Panc1 (cell line): ENCODE data around the gene MACO1. TPM values are rescaled to one million over a fixed set of nuclear protein-coding genes. Genes with fewer than 3 reads are reported as not detected.

Experiments
- ATAC-seq: fragments of 200-7000 bp; cut with Tn5 transposase; 2 replicates; pipeline ENCODE4 v1.9.1; 2020; ENCODE audit warnings: mild to moderate bottlenecking, moderate library complexity
- BruUV-seq: library from RNA; stranded (reverse); fragments of 400-500 nt; replicated peaks from 2 replicates; lab custom pipeline; 2021; lab: Mats Ljungman, UMichigan
- CTCF ChIA-PET: fragments of 300-600 bp; sonication (Branson Sonifier 250); formaldehyde crosslinking; loops from one replicate; lab custom pipeline; 2022; ENCODE audit warnings: antibody characterized with exemption; lab: Charles Lee
- POLR2A ChIA-PET: fragments of 300-600 bp; sonication (Branson Sonifier 250); formaldehyde crosslinking; loops from one replicate; lab custom pipeline; 2022; ENCODE audit warnings: antibody characterized with exemption; lab: Charles Lee
- DNase-seq: peaks from one replicate; pipeline ENCODE4 v3.0.0-alpha.2; 2010; ENCODE audit warnings: low read depth, low spot score
- H3K27ac ChIP-seq: 2 replicates; pipeline ENCODE4 v1.5.1; 2011; ENCODE audit warnings: mild to moderate bottlenecking, low read length, inconsistent platforms
- H3K27me3 ChIP-seq: fragments of 200-500 bp; sonication (Bioruptor generic); 2 replicates; pipeline ENCODE4 v1.6.0; 2014; ENCODE audit warnings: low read length, inconsistent platforms; ENCODE audit not compliant: control insufficient read depth, insufficient read depth
- H3K36me3 ChIP-seq: fragments of 200-500 bp; sonication (Bioruptor generic); 2 replicates; pipeline ENCODE4 v1.5.1; 2014; ENCODE audit warnings: inconsistent platforms, mild to moderate bottlenecking, low read length, moderate library complexity; ENCODE audit not compliant: control insufficient read depth, insufficient read depth
- H3K4me1 ChIP-seq: 2 replicates; pipeline ENCODE4 v1.5.1; 2011; ENCODE audit warnings: inconsistent platforms, mild to moderate bottlenecking, low read length, moderate library complexity; ENCODE audit not compliant: control insufficient read depth, insufficient read depth
- H3K4me3 ChIP-seq, 2 experiments: 2 replicates each; pipeline ENCODE4 v1.5.1; 2011 to 2012; ENCODE audit warnings: low read depth in 2 of 2, low read length in 2 of 2, mild to moderate bottlenecking in 2 of 2, inconsistent platforms in 1 of 2, moderate library complexity in 1 of 2
- H3K9me3 ChIP-seq: fragments of 200-500 bp; sonication (Bioruptor generic); 2 replicates; pipeline ENCODE4 v1.5.1; 2014; ENCODE audit warnings: low read depth, mild to moderate bottlenecking, inconsistent platforms, low read length, moderate library complexity; ENCODE audit not compliant: control insufficient read depth, insufficient read depth
- POLR2AphosphoS5 ChIP-seq: IDR thresholded peaks from 2 replicates; pipeline ENCODE4 v1.6.1; 2012; ENCODE audit warnings: mild to moderate bottlenecking, low read depth, low read length, moderate library complexity
- SIN3A ChIP-seq: IDR thresholded peaks from 2 replicates; pipeline ENCODE4 v1.6.1; 2012; ENCODE audit warnings: low read depth, mild to moderate bottlenecking, low read length, moderate library complexity, borderline replicate concordance; ENCODE audit not compliant: insufficient read depth
- TCF7L2 ChIP-seq: IDR thresholded peaks from 2 replicates; pipeline ENCODE4 v1.6.1; 2011; ENCODE audit warnings: mild to moderate bottlenecking, low read depth, low read length, inconsistent platforms
- in situ Hi-C: cut with HindIII; loops from 2 replicates; pipeline ENCODE4 v1.10.0; 2016; ENCODE audit warnings: low sequenced_read_pairs, low pct_unique_long_range_greater_than_20kb
- intact Hi-C: fragments of 100-400 bp; cut with micrococcal nuclease; formaldehyde crosslinking; loops from one replicate; pipeline ENCODE4 v1.10.0; 2022; ENCODE audit not compliant: unreplicated experiment
- total RNA-seq: library from RNA; stranded (reverse); gene quantifications from one replicate; pipeline ENCODE4 v1.2.1, GENCODE V29; 2021; ENCODE audit not compliant: unreplicated experiment
- TF ChIP-seq, protein P1 (sequence below), 2 experiments: IDR thresholded peaks; 2 replicates each; pipeline ENCODE4 v1.6.1; 2011 to 2012; ENCODE audit warnings: low read depth in 2 of 2, control low read depth in 1 of 2, low read length in 1 of 2, mild to moderate bottlenecking in 1 of 2, moderate library complexity in 1 of 2; ENCODE audit not compliant: insufficient read depth in 1 of 2
- TF ChIP-seq, protein P2 (sequence below): fragments of 450-650 bp; IDR thresholded peaks from 2 replicates; pipeline ENCODE4 v1.5.1; 2017; ENCODE audit warnings: mild to moderate bottlenecking

The MACO1 gene
- total RNA-seq, 1 experiment from 2014 or later, result 16.5 TPM

DNA sequence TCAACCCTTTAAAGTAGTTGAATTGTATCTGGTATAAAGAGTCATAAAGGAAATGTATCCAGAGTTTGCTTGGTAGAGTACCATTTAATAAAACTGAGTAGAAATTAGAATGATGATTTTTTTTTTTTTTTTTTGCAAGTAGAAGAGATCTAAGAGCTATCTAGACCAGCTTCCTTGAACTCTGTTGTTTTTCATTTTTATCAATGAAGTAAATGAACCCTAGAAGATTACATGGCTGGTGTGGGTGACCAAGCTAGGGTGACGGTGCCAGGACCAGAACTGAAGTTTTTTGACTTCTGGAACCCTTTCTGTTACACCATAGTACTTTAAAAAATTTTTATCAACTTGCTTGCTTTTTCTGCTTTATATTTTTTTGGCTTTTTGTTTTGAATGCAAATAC is 36.9 kb downstream of the MACO1 start:
- BruUV-seq, result no TSS peak
- Histone ChIP-seq H3K4me3 (no peak overlapping the region), H3K27ac (no peak overlapping the region), H3K27me3 (no peaks in the 10 kb centered on the region), H3K9me3 (no peaks in the 10 kb centered on the region), H3K36me3 (no peaks in the 10 kb centered on the region), H3K4me1 (no peaks in the 10 kb centered on the region)
- ATAC-seq (no peak), DNase-seq (no peak)
- in situ Hi-C loops, result no loop called here
- intact Hi-C loops, result no loop called here
- POLR2A ChIA-PET, result no interaction called here
- TF ChIP-seq POLR2AphosphoS5, result no peak
- TF ChIP-seq, protein P1, sequence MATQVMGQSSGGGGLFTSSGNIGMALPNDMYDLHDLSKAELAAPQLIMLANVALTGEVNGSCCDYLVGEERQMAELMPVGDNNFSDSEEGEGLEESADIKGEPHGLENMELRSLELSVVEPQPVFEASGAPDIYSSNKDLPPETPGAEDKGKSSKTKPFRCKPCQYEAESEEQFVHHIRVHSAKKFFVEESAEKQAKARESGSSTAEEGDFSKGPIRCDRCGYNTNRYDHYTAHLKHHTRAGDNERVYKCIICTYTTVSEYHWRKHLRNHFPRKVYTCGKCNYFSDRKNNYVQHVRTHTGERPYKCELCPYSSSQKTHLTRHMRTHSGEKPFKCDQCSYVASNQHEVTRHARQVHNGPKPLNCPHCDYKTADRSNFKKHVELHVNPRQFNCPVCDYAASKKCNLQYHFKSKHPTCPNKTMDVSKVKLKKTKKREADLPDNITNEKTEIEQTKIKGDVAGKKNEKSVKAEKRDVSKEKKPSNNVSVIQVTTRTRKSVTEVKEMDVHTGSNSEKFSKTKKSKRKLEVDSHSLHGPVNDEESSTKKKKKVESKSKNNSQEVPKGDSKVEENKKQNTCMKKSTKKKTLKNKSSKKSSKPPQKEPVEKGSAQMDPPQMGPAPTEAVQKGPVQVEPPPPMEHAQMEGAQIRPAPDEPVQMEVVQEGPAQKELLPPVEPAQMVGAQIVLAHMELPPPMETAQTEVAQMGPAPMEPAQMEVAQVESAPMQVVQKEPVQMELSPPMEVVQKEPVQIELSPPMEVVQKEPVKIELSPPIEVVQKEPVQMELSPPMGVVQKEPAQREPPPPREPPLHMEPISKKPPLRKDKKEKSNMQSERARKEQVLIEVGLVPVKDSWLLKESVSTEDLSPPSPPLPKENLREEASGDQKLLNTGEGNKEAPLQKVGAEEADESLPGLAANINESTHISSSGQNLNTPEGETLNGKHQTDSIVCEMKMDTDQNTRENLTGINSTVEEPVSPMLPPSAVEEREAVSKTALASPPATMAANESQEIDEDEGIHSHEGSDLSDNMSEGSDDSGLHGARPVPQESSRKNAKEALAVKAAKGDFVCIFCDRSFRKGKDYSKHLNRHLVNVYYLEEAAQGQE (IDR thresholded peaks at IDR 0.05; ENCODE audit: insufficient read depth in 1 of 2, low read depth in 2 of 2, low read length in 1 of 2), result no peak
- TF ChIP-seq, protein P2, sequence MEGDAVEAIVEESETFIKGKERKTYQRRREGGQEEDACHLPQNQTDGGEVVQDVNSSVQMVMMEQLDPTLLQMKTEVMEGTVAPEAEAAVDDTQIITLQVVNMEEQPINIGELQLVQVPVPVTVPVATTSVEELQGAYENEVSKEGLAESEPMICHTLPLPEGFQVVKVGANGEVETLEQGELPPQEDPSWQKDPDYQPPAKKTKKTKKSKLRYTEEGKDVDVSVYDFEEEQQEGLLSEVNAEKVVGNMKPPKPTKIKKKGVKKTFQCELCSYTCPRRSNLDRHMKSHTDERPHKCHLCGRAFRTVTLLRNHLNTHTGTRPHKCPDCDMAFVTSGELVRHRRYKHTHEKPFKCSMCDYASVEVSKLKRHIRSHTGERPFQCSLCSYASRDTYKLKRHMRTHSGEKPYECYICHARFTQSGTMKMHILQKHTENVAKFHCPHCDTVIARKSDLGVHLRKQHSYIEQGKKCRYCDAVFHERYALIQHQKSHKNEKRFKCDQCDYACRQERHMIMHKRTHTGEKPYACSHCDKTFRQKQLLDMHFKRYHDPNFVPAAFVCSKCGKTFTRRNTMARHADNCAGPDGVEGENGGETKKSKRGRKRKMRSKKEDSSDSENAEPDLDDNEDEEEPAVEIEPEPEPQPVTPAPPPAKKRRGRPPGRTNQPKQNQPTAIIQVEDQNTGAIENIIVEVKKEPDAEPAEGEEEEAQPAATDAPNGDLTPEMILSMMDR, result no peak
- TF ChIP-seq SIN3A, result no peak
- TF ChIP-seq TCF7L2, result no peak
- CTCF ChIA-PET, result no interaction called here

DNA sequence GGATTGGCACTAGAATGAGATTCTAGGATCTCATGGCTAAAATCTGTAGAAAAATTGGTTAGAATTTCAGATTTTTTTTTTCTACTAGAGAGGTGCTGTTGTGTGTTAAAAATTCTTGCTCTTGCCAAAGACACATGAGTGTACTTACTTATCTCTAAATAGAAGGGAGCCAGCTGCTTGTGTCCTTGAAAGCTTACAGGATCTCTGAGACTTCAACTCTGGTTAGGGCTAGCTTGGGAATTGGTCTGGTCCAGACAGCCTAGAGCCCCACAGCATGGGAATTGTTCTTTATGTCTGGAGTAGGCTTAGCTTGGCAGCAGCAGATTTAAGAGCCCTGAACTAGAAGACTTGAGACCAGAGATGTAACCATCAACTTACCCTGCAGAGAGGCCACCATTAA is 37.3 kb downstream of the MACO1 start:
- Histone ChIP-seq H3K27me3 (no peaks in the 10 kb centered on the region), H3K4me1 (no peaks in the 10 kb centered on the region), H3K4me3 (no peak overlapping the region), H3K36me3 (no peaks in the 10 kb centered on the region), H3K27ac (no peak overlapping the region), H3K9me3 (no peaks in the 10 kb centered on the region)
- in situ Hi-C loops (no loop called here), intact Hi-C loops (no loop called here)
- DNase-seq (no peak), ATAC-seq (no peak)
- BruUV-seq, result no TSS peak
- ChIA-PET CTCF (no interaction called here), POLR2A (no interaction called here)
- TF ChIP-seq, protein P2, result no peak
- no peak for TF ChIP-seq POLR2AphosphoS5
- TF ChIP-seq SIN3A, result no peak
- no peak for TF ChIP-seq TCF7L2
- TF ChIP-seq, protein P1 (IDR thresholded peaks at IDR 0.05; ENCODE audit: insufficient read depth in 1 of 2, low read depth in 2 of 2, low read length in 1 of 2), result no peak
